Stomach (tissue), 19 donors: Measurements from ENCODE around the gene SPDYE9. TPM values are rescaled to one million over a fixed set of nuclear protein-coding genes. Genes with fewer than 3 reads are reported as not detected.
"Not testable (repeated sequence)": the region's sequence is repeated elsewhere in the genome, so short reads cannot be mapped to it uniquely, and the experiment has no call there.

ENCODE experiments used
- DNase-seq, 2 donors: peaks; one replicate each; pipeline versions ENCODE4 v3.0.0 to v3.0.0-alpha.2; 2013 to 2019
- H3K27ac ChIP-seq, 5 donors: fragments of 200-600 bp in 4 of 5; sonication (generic) in 4 of 5; one replicate each; pipeline ENCODE4 v1.5.1; 2013 to 2019; ENCODE audit warnings: mild to moderate bottlenecking in 1 of 5, moderate library complexity in 1 of 5
- H3K27me3 ChIP-seq, 3 donors: fragments of 200-600 bp; sonication (generic); one replicate each; pipeline ENCODE4 v1.5.1; 2017 to 2019; ENCODE audit warnings: mixed run types in 1 of 3
- H3K36me3 ChIP-seq, 4 donors: fragments of 200-600 bp; sonication (generic); 1 replicate in 3 of 4; 2 replicates in 1 of 4; pipeline ENCODE4 v1.5.1; 2016 to 2019
- H3K4me1 ChIP-seq, 4 donors: fragments of 200-600 bp; sonication (generic); one replicate each; pipeline ENCODE4 v1.5.1; 2016 to 2019
- H3K4me3 ChIP-seq, 4 donors: fragments of 200-600 bp; sonication (generic) in 3 of 4; one replicate each; pipeline ENCODE4 v1.5.1; 2016 to 2019; ENCODE audit warnings: mild to moderate bottlenecking in 1 of 4
- H3K9me3 ChIP-seq, 4 donors: fragments of 200-600 bp; sonication (generic); one replicate each; pipeline ENCODE4 v1.5.1; 2016 to 2019
- WGBS, 5 donors: extraction: QIAGEN DNeasy Blood & Tissue Kit in 3 of 5; methylation state at CpG; one replicate each; pipeline versions ENCODE4 v1.1.5 to v1.1.7; 2013 to 2018; 5-methylcytosine and 5-hydroxymethylcytosine counted together
- intact Hi-C: fragments of 100-400 bp; cut with DNase I; formaldehyde crosslinking; loops from one replicate; pipeline ENCODE4 v1.15.1; 2023; ENCODE audit warnings: low total_unique reads
- long read RNA-seq, 10 donors: transcript quantifications; one replicate each; lab custom pipeline, GENCODE V29; 2026
- polyA plus RNA-seq, 3 donors: library from polyadenylated mRNA; stranded (reverse); fragments of 200-250 nt; gene quantifications; one replicate each; pipeline ENCODE4 v1.2.3, GENCODE V29; 2013
- small RNA-seq, 4 donors: library from RNA; depleted of rRNA; stranded (forward); fragments of <200 nt; gene quantifications; one replicate each; pipeline ENCODE3, GENCODE V24; 2016
- total RNA-seq, 5 donors: library from RNA; depleted of rRNA; stranded (reverse); fragments of >200 nt; gene quantifications; one replicate each; pipeline versions ENCODE4 v1.1.0 to v1.2.3, GENCODE V29; 2014 to 2016
- donor health status: healthy with polysubstance abuse.
- donor health status: Bipolar disorder and iron deficiency.
- donor health status: healthy.

The SPDYE9 gene
- total RNA-seq (under 1 TPM in 1 of 5 donors, not detected in 4; 0.37 TPM), polyA plus RNA-seq (not detected)
- long read RNA-seq, donor 1: 0 reads
- long read RNA-seq, donor 2: 0 reads
- long read RNA-seq, donor 3: 0 reads
- long read RNA-seq, donor 4: 0 reads
- long read RNA-seq, donor 5: 0 reads
- long read RNA-seq, donor 6: 0 reads
- long read RNA-seq, donor 7: 0 reads
- long read RNA-seq, donor 8: 0 reads
- long read RNA-seq, donor 9: 0 reads
- long read RNA-seq, donor 10: 0 reads

- H3K27me3 ChIP-seq, H3K9me3 ChIP-seq, DNase-seq, H3K36me3 ChIP-seq, H3K4me1 ChIP-seq, intact Hi-C loops, H3K4me3 ChIP-seq, H3K27ac ChIP-seq: not testable (repeated sequence)
- no CpG with 5 or more reads among the region's 8 CpGs for WGBS, 5 donors
Measured at GRCh38 chr7:73085938-73086337, at the start of gene SPDYE9. Gene SPDYE9 (minus strand): TSS chr7:73086038. CDS start chr7:73084238, 1,800 bp downstream.

DNA sequence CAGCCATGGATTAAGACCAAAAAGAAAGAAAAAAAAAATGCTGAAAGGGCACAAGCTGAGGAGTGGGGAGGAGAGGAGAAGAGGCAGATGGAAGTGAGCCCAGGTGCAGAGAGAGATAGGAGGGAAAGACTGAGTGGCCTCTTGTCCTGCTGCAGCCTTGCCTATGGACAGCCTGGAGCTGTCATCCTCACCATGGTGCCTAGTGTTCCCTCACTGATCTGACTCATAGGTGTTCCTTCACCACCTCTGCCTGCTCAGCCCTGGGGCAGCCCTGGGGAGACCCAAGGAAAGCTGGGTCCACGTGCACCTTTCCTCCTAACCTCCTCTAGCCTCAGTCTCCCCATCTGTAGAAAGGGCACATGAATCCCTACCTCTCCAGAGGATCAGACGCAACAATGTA, 49.0 kb upstream of the SPDYE9 start:
- intact Hi-C loops, H3K4me3 ChIP-seq, H3K27ac ChIP-seq, H3K27me3 ChIP-seq, DNase-seq, H3K4me1 ChIP-seq, H3K9me3 ChIP-seq, H3K36me3 ChIP-seq: not testable (repeated sequence)
- WGBS, 5 donors: no CpG with 5 or more reads among the region's 2 CpGs

GRCh38 chr7:73132651-73133217, 46.9 kb upstream of the SPDYE9 start:
- H3K36me3 ChIP-seq, H3K4me1 ChIP-seq, H3K27me3 ChIP-seq, DNase-seq, H3K9me3 ChIP-seq, H3K4me3 ChIP-seq, intact Hi-C loops, H3K27ac ChIP-seq: not testable (repeated sequence)
- WGBS, 5 donors: 87 to 100% (median 93%) methylated on average over 2 to 3 of the region's 7 CpGs; no CpG with 5 or more reads in 2 of the 5 donors

- WGBS, 5 donors: no CpG with 5 or more reads among the region's 2 CpGs
- DNase-seq, H3K4me1 ChIP-seq, H3K4me3 ChIP-seq, intact Hi-C loops, H3K9me3 ChIP-seq, H3K27ac ChIP-seq, H3K27me3 ChIP-seq, H3K36me3 ChIP-seq: not testable (repeated sequence)
Measured at GRCh38 chr7:73130612-73131011, 44.8 kb upstream of the SPDYE9 start.

DNA sequence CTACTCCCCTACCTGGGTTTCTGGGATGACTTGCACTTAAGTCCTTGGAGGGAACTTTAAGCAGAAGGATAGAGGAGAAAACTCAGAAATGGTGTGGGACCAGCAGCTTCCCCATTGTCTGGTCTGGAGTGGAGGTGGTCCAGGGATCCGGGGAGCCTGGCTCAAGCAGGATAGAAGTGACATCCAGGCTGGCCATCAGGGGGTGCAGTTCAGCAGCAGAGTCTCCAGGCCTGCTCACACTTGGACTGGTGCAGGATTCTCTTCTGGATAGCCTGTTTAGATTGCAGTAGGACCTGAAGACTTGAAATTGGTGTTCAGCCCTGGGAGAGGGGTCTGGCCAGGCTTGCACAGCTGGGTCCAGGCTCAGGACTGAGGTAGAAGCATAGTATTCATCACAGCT, 38.3 kb upstream of the SPDYE9 start:
- H3K4me1 ChIP-seq, H3K9me3 ChIP-seq, H3K36me3 ChIP-seq, DNase-seq, H3K27me3 ChIP-seq, H3K4me3 ChIP-seq, H3K27ac ChIP-seq, intact Hi-C loops: not testable (repeated sequence)
- no CpG with 5 or more reads among the region's 1 CpG for WGBS, 5 donors

- H3K36me3 ChIP-seq, H3K27me3 ChIP-seq, H3K27ac ChIP-seq, H3K9me3 ChIP-seq, intact Hi-C loops, H3K4me3 ChIP-seq, DNase-seq, H3K4me1 ChIP-seq: not testable (repeated sequence)
- WGBS, 5 donors: 69 to 87% (median 84%) methylated on average over 2 of the region's 4 CpGs; no CpG with 5 or more reads in 2 of the 5 donors
Measured at GRCh38 chr7:73122778-73123447, 37.1 kb upstream of the SPDYE9 start.

DNA sequence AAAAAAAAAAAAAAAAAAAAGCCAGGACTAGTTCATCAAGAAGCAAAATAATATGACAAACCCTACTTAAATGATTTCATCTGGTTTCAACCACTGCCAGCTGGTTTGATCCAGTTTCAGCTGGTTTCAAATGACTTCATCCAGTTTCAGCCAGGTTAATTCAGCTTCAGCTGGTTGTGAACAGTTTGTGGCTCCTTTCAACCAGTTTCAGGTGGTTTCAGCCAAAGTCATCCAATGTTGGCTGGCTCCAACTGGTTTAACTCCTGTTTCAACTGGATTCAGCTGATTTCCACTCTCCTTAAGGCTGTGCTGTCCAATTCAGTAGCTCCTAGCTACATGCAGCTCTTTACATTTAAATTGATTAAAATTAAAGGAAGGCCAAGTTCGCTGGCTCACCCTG, 32.3 kb upstream of the SPDYE9 start:
- H3K4me1 ChIP-seq, H3K9me3 ChIP-seq, intact Hi-C loops, H3K4me3 ChIP-seq, H3K27ac ChIP-seq, DNase-seq, H3K27me3 ChIP-seq, H3K36me3 ChIP-seq: not testable (repeated sequence)
- no CpG with 5 or more reads among the region's 1 CpG for WGBS, 5 donors

DNA sequence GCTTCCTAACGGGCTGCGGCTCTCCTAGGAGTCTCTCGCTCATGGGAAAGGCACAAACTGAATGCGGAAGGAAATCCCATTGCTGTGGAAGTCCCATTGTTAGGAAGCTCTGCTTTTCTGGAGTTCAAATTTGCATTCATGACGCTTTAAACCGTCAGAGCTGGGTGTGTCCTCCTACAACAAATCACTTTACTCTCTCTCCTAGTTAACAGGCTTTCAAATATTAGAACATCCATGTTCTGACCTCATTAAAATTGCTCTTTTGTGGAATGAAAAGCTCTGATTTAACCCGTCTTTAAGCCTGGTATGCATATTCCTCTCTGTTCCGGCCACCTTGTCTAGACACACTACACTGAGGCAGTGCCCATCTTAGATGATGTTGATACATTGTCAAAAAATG, 28.0 kb downstream of the SPDYE9 start, which contains the start of gene SPDYE11:
TSS of gene SPDYE11 (minus strand) at position 101 of the 400 bp plus-strand sequence. CDS start 1,800 bp downstream, outside the sequence.
- H3K27ac ChIP-seq, H3K27me3 ChIP-seq, intact Hi-C loops, DNase-seq, H3K36me3 ChIP-seq, H3K9me3 ChIP-seq, H3K4me1 ChIP-seq, H3K4me3 ChIP-seq: not testable (repeated sequence)
- WGBS, 5 donors: no CpG with 5 or more reads among the region's 8 CpGs

DNA sequence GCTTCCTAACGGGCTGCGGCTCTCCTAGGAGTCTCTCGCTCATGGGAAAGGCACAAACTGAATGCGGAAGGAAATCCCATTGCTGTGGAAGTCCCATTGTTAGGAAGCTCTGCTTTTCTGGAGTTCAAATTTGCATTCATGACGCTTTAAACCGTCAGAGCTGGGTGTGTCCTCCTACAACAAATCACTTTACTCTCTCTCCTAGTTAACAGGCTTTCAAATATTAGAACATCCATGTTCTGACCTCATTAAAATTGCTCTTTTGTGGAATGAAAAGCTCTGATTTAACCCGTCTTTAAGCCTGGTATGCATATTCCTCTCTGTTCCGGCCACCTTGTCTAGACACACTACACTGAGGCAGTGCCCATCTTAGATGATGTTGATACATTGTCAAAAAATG, 56.2 kb downstream of the SPDYE9 start, which contains the start of gene SPDYE8:
TSS of gene SPDYE8 (minus strand) at position 101 of the 400 bp plus-strand sequence. CDS start 1,800 bp downstream, outside the sequence.
- no CpG with 5 or more reads among the region's 8 CpGs for WGBS, 5 donors
- H3K27ac ChIP-seq, intact Hi-C loops, DNase-seq, H3K36me3 ChIP-seq, H3K27me3 ChIP-seq, H3K9me3 ChIP-seq, H3K4me3 ChIP-seq, H3K4me1 ChIP-seq: not testable (repeated sequence)

Small RNA genes within 50 kb of the gene (small RNA-seq; reads per million reads assigned to genes)
- gene RF00019: 0 reads per million in 4 donors

Other genes with a start within 250 kb of the SPDYE9 start
- gene POM121, start 160.9 kb downstream of the SPDYE9 start, total RNA-seq: 10 to 100 TPM; 12.1 to 66.3 (median 23.9) TPM
- 1 to 10 TPM; 7.5 to 9.8 (median 7.5) TPM for gene POM121, start 160.9 kb downstream of the SPDYE9 start, polyA plus RNA-seq
- gene TRIM74, start 116.6 kb downstream of the SPDYE9 start, total RNA-seq: 1 to 10 TPM in 1 of 5 donors, not detected in 4; 3.1 TPM
- 10 to 100 TPM in 1 of 3 donors, 1 to 10 TPM in 2; 6.2 to 14.1 (median 7.9) TPM for gene TRIM74, start 116.6 kb downstream of the SPDYE9 start, polyA plus RNA-seq
- gene SPDYE8, start 56.3 kb downstream of the SPDYE9 start, total RNA-seq: under 1 TPM in 1 of 5 donors, not detected in 4; 0.18 TPM
- not detected for gene SPDYE8, start 56.3 kb downstream of the SPDYE9 start, polyA plus RNA-seq
- under 1 TPM in 1 of 5 donors, not detected in 4; 0.37 TPM for gene SPDYE11, start 28.1 kb downstream of the SPDYE9 start, total RNA-seq
- not detected for gene SPDYE11, start 28.1 kb downstream of the SPDYE9 start, polyA plus RNA-seq
- gene NSUN5, start 222.8 kb upstream of the SPDYE9 start, total RNA-seq: 10 to 100 TPM in 3 of 5 donors, 1 to 10 TPM in 1, not detected in 1; 6.7 to 97.3 (median 16.5) TPM
- 10 to 100 TPM; 22.4 to 26.9 (median 24.6) TPM for gene NSUN5, start 222.8 kb upstream of the SPDYE9 start, polyA plus RNA-seq
- gene TRIM50, start 242.0 kb upstream of the SPDYE9 start, total RNA-seq: 10 to 100 TPM in 4 of 5 donors, not detected in 1; 10.8 to 69.4 (median 32.1) TPM
- 10 to 100 TPM; 28.0 to 35.4 (median 31.7) TPM for gene TRIM50, start 242.0 kb upstream of the SPDYE9 start, polyA plus RNA-seq
- gene FKBP6, start 242.1 kb upstream of the SPDYE9 start, total RNA-seq: not detected
- under 1 TPM in 1 of 3 donors, not detected in 2; 0.10 TPM for gene FKBP6, start 242.1 kb upstream of the SPDYE9 start, polyA plus RNA-seq